Panc1 (cell line): ENCODE measurements around the gene NOL4L.

Source experiments
- REST ChIP-seq, 2 experiments: IDR thresholded peaks; 2 replicates each; pipeline ENCODE4 v1.6.1; 2011 to 2012; ENCODE audit warnings: low read depth in 2 of 2, control low read depth in 1 of 2, low read length in 1 of 2, mild to moderate bottlenecking in 1 of 2, moderate library complexity in 1 of 2; ENCODE audit not compliant: insufficient read depth in 1 of 2
- TCF7L2 ChIP-seq: IDR thresholded peaks from 2 replicates; pipeline ENCODE4 v1.6.1; 2011; ENCODE audit warnings: mild to moderate bottlenecking, low read depth, low read length, inconsistent platforms
- TF ChIP-seq, protein P1 (sequence below): fragments of 450-650 bp; IDR thresholded peaks from 2 replicates; pipeline ENCODE4 v1.5.1; 2017; ENCODE audit warnings: mild to moderate bottlenecking

- TF ChIP-seq, protein P1, sequence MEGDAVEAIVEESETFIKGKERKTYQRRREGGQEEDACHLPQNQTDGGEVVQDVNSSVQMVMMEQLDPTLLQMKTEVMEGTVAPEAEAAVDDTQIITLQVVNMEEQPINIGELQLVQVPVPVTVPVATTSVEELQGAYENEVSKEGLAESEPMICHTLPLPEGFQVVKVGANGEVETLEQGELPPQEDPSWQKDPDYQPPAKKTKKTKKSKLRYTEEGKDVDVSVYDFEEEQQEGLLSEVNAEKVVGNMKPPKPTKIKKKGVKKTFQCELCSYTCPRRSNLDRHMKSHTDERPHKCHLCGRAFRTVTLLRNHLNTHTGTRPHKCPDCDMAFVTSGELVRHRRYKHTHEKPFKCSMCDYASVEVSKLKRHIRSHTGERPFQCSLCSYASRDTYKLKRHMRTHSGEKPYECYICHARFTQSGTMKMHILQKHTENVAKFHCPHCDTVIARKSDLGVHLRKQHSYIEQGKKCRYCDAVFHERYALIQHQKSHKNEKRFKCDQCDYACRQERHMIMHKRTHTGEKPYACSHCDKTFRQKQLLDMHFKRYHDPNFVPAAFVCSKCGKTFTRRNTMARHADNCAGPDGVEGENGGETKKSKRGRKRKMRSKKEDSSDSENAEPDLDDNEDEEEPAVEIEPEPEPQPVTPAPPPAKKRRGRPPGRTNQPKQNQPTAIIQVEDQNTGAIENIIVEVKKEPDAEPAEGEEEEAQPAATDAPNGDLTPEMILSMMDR = no peak
- no peak for TF ChIP-seq REST (IDR thresholded peaks at IDR 0.05; ENCODE audit: insufficient read depth in 1 of 2, low read depth in 2 of 2, low read length in 1 of 2)
- TF ChIP-seq TCF7L2 = no peak
These were observed 60.2 kb downstream of the NOL4L start for GRCh38 chr20:32524829-32525501.
